Cardiac atrium fibroblast (primary cell): ENCODE measurements around the gene AKNAD1. TPM values are rescaled to one million over a fixed set of nuclear protein-coding genes. Genes with fewer than 3 reads are reported as not detected.

ENCODE experiments used
- total RNA-seq: library from RNA; depleted of rRNA; stranded (reverse); fragments of >200 nt; gene quantifications from 2 replicates; pipeline ENCODE4 v1.2.3, GENCODE V29; 2015

Gene AKNAD1, protein sequence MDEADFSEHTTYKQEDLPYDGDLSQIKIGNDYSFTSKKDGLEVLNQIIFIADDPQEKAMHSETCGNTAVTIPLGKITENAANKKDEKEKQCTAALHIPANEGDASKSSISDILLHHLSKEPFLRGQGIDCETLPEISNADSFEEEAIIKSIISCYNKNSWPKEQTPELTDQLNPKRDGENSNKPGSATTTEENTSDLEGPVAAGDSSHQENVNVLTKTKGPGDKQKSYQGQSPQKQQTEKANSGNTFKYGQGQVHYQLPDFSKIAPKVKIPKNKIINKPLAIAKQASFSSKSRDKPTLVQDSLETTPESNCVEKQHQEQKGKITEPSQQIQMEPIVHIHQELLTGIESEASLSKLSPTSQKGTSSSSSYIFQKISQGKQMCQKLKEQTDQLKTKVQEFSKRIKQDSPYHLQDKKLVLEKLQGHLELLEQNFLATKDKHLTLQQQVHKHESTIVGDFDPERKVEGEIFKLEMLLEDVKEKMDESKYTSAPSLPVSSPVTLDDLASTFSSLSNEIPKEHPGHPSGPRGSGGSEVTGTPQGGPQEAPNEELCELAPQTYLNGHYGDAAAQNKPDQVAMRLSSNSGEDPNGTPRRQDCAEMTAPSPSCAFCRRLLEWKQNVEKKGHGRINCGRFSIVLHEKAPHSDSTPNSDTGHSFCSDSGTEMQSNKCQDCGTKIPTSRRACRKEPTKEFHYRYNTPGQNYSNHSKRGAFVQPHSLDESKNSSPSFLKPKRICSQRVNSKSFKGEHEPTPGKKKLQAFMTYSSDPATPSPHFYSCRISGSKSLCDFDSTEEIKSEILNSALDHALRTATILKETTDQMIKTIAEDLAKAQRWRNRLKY
- not detected in 2 replicates for total RNA-seq

DNA sequence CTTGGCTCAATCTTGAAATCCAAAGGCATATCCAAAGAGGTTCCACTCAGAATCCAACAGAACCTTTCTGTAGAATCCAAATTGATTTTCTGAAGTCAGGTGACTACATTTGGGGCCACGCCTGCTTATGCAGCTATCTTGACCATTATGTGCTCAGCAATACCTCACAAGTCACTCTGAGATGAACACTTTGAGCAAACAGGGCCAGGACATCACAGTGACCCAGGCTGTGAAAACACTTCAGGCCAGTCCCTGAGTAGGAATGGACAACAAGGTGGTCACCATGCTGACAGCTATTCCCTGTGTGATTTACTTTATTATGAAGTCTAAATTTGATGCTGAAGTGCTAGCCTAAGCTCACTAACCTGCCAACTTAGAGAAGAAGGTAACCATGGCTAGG is at the start of gene AKNAD1:
AKNAD1 (minus strand) TSS at position 101 of the 400 bp plus-strand sequence. CDS start 4,430 bp downstream, outside the sequence.

Other genes with a start within 250 kb of the AKNAD1 start
- 5.5 and 6.9 TPM in 2 replicates for gene HENMT1, start 196.0 kb downstream of the AKNAD1 start, total RNA-seq
- 11.0 and 12.1 TPM in 2 replicates for gene PRPF38B, start 164.8 kb downstream of the AKNAD1 start, total RNA-seq
- not detected in 2 replicates for gene FNDC7, start 144.2 kb downstream of the AKNAD1 start, total RNA-seq
- 22.5 and 37.4 TPM in 2 replicates for gene STXBP3, start 110.4 kb downstream of the AKNAD1 start, total RNA-seq
- 9.6 and 21.8 TPM in 2 replicates for gene GPSM2, start 19.9 kb upstream of the AKNAD1 start, total RNA-seq
- 26.2 and 31.1 TPM in 2 replicates for gene CLCC1, start 106.4 kb upstream of the AKNAD1 start, total RNA-seq
- gene WDR47, start 185.0 kb upstream of the AKNAD1 start, total RNA-seq: 8.6 and 10.3 TPM in 2 replicates
- gene TAF13, start 218.9 kb upstream of the AKNAD1 start, total RNA-seq: 46.2 and 65.3 TPM in 2 replicates
- gene TMEM167B, start 233.7 kb upstream of the AKNAD1 start, total RNA-seq: 18.8 and 20.2 TPM in 2 replicates